Activated gamma-delta T cell treated with anti-CD3 and anti-CD28 coated beads, Interleukin-2, amount 50 U/mL, for 16 hours (primary cell): ENCODE measurements around the gene PCDHGB5.
"Not testable (repeated sequence)": the region's sequence is repeated elsewhere in the genome, so short reads cannot be mapped to it uniquely, and the experiment has no call there.

Experiments used
- DNase-seq: peaks from one replicate; pipeline ENCODE4 v3.0.0-alpha.2; 2020; ENCODE audit warnings: low read depth

Gene PCDHGB5

DNA sequence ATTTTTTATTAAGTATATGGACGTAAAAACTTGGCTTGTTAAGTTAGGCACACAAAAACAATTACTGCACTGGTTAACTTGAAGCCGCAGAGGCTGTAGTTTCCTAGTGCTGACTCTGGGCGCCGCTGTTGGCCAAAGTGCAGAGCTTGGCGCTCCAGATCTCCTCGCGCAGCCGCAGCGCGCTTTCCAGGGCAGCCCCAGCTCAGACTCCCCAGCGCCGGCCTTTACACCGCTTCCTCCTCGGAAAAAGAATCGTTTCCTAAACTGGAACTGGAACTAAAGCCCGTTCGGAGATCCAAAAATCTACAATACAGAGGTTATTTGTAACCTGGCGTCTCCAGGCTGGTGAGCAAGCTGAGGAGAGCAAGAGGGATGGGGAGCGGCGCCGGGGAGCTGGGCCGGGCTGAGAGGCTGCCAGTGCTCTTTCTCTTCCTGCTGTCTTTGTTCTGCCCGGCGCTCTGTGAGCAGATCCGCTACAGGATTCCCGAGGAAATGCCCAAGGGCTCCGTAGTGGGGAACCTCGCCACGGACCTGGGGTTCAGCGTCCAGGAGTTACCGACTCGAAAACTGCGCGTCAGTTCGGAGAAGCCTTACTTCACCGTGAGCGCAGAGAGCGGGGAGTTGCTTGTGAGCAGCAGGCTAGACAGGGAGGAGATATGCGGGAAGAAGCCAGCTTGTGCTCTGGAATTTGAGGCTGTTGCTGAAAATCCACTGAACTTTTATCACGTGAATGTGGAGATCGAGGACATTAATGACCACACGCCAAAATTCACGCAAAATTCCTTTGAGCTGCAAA is at the start of gene PCDHGB5:
Gene PCDHGB5 (plus strand): TSS at position 192 of the 796 bp plus-strand sequence. CDS start 181 bp downstream, at position 373.
- not testable (repeated sequence) for DNase-seq

DNA sequence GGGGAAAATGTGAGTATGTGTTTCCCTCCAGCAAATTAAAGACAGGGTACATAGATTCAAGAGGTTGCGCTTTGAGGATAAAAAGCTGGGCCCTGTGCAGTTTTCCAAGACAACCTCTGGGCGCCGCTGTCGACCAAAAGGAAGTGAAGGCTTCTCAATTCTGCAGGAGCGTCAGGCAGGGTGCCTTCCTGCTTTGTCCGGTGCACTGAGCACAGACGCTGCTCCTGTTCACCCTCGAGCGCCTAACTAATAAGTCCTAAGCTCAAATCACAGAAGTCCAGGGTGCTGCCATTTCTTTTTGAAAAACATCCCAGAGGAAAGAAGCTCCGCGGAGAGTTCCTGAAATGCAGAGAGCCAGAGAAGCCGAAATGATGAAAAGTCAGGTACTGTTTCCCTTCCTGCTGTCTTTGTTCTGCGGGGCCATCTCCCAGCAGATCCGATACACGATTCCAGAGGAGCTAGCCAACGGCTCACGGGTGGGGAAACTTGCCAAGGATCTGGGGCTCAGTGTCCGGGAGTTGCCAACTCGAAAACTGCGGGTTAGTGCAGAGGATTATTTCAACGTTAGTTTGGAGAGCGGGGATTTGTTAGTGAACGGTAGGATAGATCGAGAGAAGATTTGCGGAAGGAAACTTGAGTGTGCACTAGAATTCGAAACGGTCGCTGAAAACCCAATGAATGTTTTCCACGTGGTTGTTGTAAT is 47.7 kb upstream of the PCDHGB5 start, which contains the start of gene PCDHGB1:
Gene PCDHGB1 (plus strand): TSS at position 183 of the 703 bp plus-strand sequence. CDS start 162 bp downstream, at position 345.
- DNase-seq: no peak

DNA sequence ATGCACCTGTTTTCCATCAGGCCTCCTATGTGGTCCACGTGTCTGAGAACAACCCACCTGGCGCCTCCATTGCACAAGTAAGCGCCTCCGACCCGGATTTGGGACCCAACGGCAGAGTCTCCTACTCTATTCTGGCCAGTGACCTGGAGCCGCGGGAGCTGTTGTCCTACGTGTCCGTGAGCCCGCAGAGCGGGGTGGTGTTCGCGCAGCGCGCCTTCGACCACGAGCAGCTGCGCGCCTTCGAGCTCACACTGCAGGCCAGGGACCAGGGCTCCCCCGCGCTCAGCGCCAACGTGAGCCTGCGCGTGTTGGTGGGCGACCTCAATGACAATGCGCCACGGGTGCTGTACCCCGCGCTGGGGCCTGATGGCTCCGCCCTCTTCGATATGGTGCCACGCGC is 46.2 kb upstream of the PCDHGB5 start:
- no peak for DNase-seq

DNA sequence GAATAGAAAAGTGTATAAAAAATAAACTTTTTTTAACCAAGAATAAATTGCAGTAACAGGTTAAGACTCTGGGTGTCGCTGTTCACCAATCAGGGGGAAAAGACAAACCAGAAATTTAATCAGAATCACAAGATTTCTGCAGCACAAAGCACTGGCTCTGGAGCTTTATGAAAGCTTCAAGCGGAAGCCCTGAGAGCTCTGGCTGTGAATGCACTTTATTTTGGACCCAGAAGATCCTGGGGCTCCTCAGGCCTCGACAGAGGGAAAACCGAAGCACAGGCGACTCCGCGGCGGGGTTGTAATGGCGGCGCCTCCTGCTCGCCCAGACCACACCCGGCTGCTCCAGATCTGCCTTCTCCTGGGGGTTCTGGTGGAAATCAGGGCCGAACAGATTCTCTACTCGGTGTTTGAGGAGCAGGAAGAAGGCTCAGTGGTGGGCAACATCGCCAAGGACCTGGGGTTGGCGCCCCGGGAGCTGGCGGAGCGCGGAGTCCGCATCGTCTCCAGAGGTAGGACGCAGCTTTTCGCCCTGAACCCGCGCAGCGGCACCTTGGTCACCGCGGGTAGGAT is 42.8 kb upstream of the PCDHGB5 start, which contains the start of gene PCDHGA4:
Gene PCDHGA4 (plus strand): TSS at position 122 of the 570 bp plus-strand sequence. CDS start 87 bp downstream, at position 209.
- no peak for DNase-seq

DNA sequence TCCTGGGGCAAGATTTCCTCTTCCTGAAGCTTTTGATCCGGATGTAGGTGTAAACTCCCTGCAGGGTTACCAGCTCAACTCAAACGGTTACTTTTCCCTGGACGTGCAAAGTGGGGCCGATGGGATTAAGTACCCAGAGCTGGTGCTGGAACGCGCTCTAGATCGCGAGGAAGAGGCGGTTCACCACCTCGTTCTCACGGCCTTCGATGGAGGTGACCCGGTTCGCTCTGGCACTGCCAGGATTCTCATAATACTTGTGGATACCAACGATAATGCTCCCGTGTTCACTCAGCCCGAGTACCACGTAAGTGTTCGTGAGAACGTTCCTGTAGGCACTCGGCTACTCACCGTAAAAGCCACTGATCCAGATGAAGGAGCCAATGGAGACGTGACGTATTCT is 42.1 kb upstream of the PCDHGB5 start:
- no peak for DNase-seq

DNA sequence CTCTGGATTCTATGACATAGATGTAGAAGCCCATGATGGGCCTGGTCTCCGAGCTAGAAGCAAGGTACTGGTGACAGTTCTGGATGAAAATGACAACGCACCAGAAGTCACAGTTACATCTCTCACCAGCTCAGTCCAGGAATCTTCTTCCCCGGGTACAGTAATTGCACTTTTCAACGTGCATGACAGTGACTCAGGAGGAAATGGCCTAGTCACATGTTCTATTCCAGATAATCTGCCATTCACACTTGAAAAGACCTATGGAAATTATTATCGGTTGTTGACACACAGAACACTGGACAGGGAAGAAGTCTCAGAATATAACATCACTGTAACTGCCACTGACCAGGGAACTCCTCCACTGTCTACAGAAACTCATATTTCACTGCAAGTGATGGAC is 41.6 kb upstream of the PCDHGB5 start:
- no peak for DNase-seq

DNA sequence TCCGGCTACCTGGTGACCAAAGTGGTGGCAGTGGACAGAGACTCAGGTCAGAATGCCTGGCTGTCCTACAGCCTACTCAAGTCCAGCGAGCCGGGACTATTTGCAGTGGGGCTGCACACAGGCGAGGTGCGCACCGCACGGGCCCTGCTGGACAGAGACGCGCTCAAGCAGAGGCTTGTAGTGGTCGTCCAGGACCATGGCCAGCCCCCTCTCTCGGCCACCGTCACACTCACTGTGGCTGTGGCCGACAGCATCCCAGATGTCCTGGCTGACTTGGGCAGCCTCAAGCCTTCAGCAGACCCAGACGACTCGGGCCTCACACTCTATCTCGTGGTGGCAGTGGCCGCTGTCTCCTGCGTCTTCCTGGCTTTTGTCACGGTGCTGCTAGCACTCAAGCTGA is 40.8 kb upstream of the PCDHGB5 start:
- DNase-seq: no peak

DNA sequence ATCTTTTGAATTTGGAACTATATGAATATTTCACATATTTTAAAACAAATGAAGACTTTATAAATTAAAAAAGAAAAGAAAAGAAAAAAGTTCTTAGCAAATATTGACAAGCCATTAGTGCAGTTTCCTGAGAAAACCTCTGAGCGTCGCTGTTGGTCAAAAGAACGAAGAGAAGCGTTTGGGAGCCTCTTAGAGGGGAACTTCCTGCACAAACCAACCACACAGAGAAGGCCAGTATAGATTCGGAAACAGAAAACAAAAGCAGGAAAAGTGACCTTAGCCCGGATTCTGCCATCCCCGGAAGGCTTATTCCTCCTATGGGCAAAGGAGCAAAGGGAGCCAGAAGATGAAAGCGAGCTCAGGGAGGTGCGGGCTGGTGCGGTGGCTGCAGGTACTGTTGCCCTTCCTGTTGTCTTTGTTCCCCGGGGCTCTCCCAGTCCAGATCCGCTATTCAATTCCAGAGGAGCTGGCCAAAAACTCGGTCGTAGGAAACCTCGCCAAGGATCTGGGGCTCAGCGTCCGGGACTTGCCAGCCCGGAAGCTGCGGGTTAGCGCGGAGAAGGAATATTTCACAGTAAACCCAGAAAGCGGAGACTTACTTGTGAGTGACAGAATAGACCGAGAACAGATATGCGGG is 37.8 kb upstream of the PCDHGB5 start, which contains the start of gene PCDHGB2:
Gene PCDHGB2 (plus strand): TSS at position 205 of the 637 bp plus-strand sequence. CDS start 142 bp downstream, at position 347.
- no peak for DNase-seq

DNA sequence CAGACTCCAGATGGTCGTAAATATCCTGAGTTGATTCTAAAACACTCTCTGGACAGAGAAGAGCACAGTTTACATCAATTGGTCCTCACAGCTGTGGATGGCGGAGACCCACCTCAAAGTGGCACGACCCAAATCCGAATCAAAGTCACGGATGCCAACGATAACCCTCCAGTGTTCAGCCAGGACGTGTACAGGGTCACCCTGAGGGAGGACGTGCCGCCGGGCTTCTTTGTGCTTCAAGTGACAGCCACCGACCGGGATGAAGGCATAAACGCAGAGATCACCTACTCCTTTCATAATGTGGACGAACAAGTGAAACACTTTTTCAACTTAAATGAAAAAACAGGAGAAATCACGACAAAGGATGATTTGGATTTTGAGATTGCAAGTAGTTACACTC is 37.1 kb upstream of the PCDHGB5 start:
- DNase-seq: no peak

DNA sequence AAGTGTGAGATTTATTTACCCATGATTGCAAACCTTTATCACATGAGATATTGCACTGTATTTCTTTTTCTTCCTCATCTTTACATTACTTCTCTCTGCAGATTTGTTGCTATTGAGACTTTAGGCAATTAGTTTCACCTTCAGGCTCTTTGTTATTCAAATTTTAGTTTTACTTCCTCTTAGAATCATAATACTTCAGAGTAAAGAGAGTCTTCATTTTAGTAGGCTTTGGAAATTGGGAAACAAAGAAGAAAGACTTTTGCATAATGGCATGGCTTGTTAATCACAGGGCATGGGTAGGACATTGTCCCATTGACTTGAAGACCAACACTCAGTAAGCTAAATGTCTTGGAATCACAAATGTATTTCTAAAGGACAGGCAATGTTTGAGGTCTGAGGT is 35.0 kb upstream of the PCDHGB5 start:
- no peak for DNase-seq

DNA sequence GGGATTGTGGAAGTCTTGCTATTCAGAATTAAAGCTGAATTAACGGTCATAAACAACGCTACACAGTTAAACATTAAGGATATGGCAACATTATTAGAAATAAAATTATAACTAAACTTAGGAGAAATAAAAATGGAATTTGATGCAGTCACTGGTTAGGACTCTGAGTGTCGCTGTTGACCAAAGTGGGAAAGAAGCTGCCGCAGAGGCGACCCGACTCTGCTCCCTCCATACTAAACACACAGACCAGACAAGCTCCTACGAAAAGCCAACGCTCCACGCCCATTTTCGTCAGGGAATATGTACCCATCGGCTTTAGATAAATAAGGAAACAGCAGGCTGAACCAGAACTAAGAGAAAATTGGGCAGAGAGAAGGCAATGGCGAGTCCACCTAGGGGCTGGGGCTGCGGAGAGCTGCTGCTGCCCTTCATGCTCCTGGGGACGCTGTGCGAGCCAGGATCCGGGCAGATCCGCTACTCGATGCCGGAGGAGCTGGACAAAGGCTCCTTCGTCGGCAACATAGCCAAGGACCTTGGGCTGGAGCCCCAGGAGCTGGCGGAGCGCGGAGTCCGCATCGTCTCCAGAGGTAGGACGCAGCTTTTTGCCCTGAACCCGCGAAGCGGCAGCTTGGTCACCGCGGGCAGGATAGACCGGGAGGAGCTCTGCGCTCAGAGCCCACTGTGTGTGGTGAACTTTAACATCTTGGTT is 33.6 kb upstream of the PCDHGB5 start, which contains the start of gene PCDHGA5:
Gene PCDHGA5 (plus strand): TSS at position 211 of the 709 bp plus-strand sequence. CDS start 169 bp downstream, at position 380.
- no peak for DNase-seq

DNA sequence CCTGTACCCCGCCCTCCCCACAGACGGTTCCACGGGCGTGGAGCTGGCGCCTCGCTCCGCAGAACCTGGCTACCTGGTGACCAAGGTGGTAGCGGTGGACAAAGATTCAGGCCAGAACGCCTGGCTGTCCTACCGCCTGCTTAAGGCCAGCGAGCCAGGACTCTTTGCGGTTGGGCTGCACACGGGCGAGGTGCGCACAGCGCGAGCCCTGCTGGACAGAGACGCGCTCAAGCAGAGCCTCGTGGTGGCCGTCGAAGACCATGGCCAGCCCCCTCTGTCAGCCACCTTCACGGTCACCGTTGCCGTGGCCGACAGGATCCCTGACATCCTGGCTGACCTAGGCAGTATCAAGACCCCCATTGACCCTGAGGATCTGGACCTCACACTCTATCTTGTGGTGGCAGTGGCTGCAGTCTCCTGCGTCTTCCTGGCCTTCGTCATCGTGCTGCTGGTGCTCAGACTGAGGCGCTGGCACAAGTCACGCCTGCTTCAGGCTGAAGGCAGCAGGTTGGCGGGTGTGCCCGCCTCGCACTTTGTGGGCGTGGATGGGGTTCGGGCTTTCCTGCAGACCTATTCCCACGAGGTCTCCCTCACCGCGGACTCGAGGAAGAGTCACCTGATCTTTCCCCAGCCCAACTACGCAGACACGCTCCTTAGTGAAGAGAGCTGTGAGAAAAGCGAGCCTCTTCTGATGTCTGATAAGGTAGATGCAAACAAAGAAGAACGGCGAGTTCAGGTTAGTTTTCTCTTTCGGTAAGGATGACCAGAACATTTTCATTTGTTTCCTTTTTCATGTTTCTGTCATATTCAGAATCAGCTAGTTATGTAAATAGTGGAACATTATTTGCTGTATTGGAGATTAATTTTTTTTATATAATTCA is 31.5 kb upstream of the PCDHGB5 start:
- DNase-seq: no peak

DNA sequence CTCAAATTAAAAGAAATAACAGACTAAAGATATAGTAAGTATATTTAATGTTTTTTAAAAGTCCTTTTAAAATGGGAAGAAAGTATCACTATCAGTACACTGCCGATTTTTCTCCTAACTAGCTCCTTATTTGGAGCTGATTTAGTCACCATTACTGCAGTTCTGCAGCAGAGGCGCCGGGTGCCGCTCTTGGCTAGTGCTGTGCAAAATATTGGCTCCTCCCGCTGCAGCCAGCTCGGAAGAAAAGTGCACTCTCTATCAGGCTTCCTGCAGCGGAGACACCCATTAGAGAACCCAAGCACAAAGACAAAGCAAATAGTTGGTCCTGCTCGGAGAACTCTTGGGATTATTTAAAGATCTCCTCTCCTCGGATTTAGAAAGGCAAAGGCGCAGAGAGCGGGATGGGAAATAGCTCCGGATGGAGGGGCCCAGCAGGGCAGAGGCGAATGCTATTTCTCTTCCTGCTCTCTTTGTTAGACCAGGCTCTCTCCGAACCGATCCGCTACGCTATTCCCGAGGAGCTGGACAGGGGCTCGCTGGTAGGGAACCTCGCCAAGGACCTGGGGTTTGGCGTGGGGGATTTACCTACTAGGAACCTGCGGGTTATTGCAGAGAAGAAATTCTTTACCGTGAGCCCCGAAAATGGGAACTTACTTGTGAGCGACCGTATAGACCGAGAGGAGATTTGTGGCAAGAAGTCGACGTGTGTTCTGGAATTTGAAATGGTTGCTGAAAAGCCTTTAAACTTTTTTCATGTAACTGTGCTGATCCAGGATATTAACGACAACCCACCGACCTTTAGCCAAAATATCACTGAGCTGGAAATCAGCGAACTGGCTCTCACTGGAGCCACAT is 27.5 kb upstream of the PCDHGB5 start, which contains the start of gene PCDHGB3:
Gene PCDHGB3 (plus strand): TSS at position 249 of the 855 bp plus-strand sequence. CDS start 153 bp downstream, at position 402.
- DNase-seq: no peak

DNA sequence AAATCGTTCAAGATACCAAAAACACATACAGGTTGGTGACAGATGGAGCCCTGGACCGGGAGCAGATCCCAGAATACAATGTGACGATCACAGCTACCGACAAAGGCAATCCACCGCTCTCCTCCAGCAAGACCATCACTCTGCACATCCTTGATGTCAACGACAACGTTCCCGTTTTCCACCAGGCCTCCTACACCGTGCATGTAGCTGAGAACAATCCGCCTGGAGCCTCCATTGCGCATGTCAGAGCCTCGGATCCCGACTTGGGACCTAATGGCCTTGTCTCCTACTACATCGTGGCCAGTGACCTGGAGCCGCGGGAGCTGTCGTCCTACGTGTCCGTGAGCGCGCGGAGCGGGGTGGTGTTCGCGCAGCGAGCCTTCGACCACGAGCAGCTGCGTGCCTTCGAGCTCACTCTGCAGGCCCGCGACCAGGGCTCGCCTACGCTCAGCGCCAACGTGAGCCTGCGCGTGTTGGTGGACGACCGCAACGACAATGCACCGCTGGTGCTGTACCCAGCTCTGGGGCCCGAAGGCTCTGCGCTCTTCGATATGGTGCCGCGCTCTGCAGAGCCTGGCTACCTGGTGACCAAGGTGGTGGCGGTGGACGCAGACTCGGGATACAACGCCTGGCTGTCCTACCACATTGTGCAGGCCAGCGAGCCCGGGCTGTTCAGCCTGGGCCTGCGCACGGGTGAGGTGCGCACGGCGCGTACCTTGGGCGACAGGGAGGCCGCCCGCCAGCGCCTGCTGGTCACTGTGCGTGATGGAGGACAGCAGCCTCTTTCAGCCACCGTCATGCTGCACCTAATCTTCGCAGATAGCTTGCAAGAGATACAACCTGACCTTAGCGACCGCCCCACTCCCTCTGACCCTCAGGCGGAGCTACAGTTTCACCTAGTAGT is 25.9 kb upstream of the PCDHGB5 start:
- DNase-seq: no peak

DNA sequence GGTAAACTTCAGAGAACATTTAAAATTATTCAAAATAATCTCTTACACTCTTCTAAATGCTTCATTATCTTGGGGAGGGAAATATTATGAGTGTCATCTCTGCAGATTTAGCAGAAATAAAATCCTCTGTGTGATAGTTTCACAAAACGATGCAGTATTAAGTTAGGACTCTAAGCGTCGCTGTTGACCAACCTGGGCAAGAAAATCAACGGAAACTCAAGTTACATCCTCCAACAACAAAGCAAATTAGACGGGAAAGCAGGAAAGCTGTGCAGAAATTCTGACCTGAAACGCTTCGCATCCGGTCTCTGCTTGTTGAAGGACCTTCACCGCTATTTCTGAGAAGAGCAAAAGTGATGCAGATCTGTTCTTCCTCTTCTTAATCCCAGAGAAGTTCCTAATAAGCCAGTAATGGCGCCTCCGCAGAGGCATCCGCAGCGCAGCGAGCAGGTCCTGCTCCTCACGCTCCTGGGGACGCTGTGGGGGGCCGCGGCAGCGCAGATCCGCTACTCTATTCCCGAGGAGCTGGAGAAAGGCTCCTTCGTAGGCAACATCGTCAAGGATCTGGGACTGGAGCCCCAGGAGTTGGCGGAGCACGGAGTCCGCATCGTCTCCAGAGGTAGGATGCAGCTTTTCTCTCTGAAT is 24.0 kb upstream of the PCDHGB5 start, which contains the start of gene PCDHGA6:
Gene PCDHGA6 (plus strand): TSS at position 219 of the 645 bp plus-strand sequence. CDS start 193 bp downstream, at position 412.
- no peak for DNase-seq

DNA sequence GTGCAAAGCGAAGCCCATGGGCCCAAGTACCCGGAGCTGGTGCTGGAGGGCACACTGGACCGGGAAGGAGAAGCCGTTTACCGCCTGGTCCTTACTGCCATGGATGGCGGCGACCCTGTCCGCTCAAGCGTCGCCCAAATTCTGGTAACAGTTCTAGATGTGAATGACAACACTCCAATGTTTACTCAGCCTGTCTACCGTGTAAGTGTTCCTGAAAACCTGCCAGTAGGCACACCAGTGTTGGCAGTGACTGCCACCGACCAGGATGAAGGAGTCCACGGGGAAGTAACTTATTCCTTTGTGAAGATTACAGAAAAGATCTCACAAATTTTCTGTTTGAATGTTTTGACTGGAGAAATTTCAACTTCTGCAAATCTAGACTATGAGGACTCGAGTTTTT is 23.1 kb upstream of the PCDHGB5 start:
- DNase-seq: no peak

DNA sequence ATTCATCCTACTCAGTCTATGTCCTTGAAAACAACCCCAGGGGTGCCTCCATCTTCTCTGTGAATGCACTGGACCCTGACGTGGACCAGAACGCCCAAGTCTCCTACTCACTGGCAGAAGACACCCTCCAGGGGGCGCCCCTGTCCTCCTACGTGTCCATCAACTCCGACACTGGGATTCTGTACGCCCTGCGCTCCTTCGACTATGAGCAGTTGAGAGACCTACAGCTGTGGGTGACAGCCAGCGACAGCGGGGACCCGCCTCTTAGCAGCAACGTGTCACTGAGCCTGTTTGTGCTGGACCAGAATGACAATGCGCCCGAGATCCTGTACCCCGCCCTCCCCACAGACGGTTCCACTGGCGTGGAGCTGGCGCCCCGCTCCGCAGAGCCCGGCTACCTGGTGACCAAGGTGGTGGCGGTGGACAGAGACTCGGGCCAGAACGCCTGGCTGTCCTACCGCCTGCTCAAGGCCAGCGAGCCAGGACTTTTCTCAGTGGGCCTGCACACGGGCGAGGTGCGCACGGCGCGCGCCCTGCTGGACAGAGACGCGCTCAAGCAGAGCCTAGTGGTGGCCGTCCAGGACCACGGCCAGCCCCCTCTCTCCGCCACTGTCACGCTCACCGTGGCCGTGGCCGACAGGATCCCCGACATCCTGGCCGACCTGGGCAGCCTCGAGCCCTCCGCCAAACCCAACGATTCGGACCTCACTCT is 22.1 kb upstream of the PCDHGB5 start:
- not testable (repeated sequence) for DNase-seq
